Medulla oblongata (tissue), 1 donor: Measurements from ENCODE around the gene NSMCE4A.
"Not testable (repeated sequence)": the region's sequence is repeated elsewhere in the genome, so short reads cannot be mapped to it uniquely, and the experiment has no call there.

Source experiments
- DNase-seq: peaks from one replicate; pipeline ENCODE4 v3.0.0-alpha.2; 2015; ENCODE audit errors: extremely low spot score

NSMCE4A gene, protein sequence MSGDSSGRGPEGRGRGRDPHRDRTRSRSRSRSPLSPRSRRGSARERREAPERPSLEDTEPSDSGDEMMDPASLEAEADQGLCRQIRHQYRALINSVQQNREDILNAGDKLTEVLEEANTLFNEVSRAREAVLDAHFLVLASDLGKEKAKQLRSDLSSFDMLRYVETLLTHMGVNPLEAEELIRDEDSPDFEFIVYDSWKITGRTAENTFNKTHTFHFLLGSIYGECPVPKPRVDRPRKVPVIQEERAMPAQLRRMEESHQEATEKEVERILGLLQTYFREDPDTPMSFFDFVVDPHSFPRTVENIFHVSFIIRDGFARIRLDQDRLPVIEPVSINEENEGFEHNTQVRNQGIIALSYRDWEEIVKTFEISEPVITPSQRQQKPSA

DNA sequence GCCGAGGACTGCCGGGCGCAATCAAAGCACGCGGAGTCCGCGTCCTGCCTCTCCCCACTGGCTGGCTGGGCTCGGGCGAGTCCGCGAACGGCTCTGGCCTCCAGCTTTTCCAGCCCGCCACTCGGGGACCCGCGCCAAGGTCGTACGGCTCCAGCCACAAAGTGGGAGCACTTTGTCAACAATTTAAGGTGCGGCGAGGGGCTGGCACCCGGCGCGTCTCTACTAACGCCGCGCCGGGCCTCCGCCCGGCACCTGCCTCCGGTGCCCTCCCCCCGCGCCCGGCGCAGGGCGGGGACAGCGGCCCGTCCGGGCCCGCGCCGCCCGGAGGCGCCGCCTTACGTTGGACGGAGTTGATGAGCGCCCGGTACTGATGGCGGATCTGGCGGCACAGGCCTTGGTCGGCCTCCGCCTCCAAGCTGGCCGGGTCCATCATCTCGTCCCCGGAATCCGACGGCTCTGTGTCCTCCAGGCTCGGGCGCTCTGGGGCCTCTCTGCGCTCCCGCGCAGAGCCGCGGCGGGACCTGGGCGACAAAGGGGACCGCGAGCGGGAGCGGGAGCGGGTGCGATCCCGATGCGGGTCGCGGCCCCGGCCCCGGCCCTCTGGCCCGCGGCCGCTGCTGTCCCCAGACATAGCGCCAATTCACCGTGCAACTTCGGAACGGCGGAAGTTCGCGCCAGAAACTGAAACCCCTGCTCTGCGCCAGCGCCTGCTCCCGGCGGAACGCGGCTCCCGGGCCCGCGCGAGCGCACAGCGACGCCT lies at the start of gene NSMCE4A:
Gene NSMCE4A, minus strand, starts transcription at position 683 of the 760 bp plus-strand sequence. Its CDS starts 52 bp downstream, at position 631.
- DNase-seq, result peak; percentile 73

DNA sequence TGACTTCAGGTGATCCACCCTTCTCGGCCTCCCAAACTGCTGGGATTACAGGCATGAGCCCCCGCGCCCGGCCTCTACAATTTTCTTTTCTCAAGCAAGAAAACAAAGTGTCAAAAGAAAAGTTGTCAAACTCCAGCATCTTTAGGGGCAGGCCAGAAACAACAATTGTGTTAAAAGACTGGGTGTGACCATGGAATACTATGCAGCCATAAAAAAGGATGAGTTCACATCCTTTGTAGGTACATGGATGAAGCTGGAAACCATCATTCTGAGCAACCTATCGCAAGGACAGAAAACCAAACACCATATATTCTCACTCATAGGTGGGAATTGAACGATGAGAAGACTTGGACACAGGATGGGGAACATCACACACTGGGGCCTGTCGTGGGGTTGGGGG lies 48.2 kb upstream of the NSMCE4A start:
- not testable (repeated sequence) for DNase-seq

DNA sequence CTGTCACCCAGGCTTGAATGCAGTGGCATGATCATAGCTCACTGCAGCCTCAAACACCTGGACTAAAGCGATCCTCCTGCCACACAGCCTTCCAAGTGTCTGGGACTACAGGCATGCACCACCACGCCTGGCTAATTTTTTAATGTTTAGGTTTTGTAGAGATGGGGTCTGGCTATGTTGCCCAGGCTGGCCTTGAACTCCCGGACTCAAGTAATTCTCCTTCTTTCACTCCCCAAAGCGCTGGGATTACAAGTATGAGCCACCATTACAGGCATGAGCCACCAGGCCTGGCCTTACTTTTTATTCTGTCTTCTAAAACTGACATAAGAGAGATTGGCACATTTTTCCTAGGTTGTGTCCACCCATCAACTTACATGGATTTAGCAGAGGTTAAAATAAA lies 47.3 kb upstream of the NSMCE4A start:
- no peak for DNase-seq

DNA sequence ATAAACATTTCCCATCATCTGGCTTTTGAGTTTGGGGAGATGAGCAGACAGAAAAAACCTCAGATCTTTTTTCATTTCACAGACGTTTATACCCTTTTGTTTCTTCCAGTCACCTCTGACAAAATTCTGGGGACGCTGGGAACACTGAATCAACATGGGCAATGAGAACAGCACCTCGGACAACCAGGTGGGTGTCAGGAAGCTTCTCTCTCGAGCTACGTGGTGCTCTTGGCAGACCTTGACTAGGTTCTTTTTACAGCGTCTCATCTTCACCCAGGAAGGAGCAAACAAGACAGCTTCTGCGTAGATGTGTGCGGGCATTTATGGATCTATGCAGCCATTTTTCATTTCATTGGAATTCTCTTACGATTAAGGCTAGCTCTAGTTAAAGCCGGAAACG lies 46.8 kb upstream of the NSMCE4A start:
- no peak for DNase-seq

DNA sequence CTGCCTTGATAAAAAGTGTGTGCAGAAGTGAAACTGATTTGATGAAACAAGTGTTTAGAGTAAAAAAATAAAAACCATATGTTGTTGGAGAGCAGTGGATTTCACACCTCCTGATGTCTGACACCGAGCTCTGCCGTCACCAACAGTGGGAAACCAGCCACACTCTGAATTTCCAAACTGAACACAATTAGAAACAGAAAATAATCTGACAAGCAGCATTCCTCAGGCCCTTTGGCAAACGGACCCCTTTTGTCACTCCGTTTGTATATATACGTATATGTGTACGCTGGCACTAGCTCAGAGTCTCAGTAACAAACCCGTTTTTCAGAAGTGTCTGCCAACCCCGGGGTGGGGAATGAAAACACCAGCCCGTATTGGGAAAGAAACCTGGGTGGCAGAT lies 46.4 kb upstream of the NSMCE4A start:
- no peak for DNase-seq

DNA sequence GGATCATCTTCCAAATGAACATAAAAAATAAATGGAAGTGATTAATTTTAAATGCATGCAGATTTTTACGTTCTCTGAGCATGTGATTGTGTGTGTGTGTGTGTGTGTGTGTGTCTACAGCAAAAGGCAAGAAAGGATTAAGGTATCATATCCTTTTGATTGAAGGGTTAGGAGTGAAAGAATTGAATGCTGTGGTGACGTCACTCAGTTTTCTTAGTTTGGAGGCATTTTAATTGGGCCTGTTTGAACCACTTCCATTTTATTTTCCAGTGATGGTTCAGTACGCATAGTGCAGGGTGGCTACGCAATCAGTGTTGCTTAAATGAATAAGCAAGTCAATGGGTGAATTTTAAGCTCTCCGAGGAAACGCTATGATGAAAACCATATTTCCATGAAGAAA lies 45.2 kb upstream of the NSMCE4A start:
- DNase-seq, result no peak

DNA sequence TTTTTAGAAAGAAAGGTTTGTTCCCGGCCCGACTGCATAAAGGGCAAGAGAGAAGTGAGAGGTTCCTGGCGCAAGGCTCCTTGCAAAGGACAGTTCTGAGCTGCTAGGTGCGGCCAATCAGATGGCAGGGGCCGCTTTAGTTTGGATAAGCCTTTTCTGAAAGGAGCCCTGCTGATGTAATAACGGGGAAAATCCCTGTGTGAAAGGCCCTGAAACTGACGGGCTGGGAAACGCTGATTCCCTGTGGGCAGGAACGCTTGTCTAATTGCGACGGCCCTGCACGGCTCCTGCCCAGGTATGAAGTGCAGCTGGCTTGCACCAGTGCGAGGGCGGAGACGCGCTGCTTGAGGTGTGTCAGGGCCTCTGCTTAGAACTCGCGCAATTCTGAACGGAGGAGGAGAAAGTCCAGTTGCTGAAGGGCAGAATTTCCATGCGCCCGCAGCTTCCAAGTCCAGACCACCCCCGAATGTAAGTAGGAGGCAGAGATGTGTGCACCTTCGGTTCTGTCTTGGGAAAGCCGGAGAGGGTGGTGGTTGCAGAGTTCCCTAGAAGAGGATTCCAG lies 44.5 kb upstream of the NSMCE4A start:
- DNase-seq, result no peak

DNA sequence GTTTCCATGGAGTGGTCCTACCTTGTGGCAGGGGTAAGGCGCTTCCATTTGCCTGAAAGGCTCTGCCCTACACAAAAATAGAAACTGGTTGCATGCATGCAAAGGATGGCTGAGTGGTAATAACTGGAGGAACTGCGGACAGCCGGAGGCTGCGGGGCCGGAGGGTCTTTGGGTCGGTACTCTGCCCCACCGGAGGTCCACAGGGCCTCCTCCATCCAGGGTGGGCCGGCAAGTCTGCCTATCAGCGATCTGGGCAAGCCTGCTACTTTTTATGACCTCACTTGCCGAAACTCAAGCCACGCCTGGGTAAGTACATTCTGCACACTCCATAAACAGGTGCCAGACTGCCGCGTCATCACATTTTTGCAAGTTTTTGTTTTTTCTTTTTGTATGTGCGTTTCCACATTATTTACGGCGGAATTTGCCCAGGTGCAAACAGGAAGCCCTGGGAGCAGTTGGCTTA lies 44.0 kb upstream of the NSMCE4A start:
- no peak for DNase-seq

DNA sequence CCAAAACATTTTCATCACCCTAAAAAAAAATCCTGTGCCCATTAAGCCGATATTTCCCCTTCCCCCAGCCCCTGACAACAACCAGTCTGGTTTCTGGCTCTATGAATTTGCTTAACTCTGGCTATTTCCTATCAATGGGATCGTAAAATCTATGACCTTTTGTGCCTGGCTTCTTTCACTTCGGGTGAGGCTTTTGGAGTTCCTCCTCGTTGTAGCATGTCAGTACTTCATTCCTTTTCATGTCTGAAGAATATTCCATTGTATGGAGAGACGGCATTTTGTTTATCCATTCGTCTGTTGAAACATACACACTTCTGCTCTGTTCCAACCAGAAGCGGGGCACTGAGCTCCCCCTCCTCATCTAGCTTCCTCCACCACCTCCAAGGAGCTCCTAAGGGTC lies 43.5 kb upstream of the NSMCE4A start:
- DNase-seq, result no peak

DNA sequence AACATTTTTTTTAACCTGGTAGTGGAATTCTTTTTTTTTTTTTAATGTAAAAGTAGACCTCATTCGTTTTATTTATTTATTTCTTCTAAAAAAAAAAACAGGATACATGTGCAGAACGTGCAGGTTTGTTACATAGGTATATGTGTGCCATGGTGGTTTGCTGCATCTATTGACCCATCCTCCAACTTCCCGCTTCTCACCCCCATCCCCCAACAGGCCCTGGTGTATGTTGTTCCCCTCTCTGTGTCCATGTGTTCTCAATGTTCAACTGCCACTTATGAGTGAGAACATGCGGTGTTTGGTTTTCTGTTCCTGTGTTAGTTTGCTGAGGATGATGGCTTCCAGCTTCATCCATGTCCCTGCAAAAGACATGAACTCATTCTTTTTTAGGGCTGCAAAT lies 42.9 kb upstream of the NSMCE4A start:
- DNase-seq, result not testable (repeated sequence)

DNA sequence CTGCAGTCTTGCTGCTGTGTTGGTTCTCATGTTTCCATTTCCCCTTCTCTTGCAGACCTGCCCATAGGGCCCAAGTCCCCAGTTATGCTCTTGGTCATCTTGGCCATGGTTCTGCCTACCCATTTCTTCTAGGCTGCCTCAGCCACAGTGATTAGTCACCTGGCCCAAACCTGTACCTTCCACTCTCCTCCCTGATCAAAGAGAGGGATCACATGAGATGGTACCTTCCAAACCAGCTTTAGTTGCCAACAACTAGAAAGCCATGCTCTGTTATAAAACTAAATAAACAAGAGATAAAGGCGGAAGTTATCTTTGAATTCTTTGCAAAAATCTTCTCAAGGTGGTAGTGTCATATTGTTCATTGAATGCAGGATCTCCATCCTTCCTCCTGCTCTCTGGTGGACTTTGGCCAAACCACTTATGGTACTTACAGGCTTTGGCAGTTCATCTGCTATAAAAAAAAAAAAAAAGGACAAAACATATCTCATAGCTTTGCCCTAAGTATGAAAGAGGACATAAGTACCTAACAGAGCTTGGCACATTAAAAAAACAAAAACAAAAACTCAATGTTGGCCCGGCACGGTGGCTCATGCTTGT lies 39.7 kb upstream of the NSMCE4A start:
- no peak for DNase-seq

DNA sequence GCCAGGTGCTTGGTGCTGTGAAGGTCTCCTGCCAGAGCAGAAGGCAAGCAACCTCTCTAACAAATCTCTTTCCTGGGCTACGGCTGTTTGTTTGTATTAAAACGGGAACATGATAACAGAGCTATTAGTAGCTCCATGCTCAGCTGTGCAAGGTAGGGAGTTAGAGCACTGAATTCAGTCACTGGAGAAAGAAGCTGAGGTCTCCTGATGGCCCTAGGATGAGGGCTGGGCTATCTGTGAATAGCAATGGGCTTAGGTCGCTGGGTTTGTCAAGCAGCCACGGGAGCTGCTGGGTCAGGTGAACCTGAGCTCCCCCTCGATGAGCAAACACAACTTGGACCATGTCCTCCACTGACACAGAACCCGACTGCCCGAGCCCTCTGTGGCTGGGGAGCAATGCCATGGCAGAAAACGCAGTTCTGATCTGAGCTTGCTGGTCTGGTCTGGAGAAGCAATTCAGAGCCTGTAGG lies 38.3 kb upstream of the NSMCE4A start:
- no peak for DNase-seq

DNA sequence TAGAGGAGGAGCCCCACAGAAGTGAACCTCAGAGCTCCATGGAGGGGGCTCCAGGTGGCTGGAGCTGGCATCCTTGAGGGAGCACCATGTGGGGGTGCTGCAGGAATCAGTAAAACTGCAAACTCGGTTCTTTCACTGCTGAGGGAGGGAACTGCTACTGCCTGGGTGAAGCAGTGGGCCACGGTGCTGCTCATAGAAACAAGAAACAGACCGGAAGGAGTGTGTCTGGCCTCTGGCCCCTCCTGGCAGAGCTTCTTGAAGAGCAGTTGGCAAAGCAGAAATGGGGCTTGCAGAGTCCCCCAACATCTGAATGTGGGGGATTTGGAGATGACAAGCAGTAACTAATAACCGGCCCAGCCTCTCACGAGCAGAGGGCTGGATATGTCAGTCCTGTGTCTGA lies 37.7 kb upstream of the NSMCE4A start:
- no peak for DNase-seq

DNA sequence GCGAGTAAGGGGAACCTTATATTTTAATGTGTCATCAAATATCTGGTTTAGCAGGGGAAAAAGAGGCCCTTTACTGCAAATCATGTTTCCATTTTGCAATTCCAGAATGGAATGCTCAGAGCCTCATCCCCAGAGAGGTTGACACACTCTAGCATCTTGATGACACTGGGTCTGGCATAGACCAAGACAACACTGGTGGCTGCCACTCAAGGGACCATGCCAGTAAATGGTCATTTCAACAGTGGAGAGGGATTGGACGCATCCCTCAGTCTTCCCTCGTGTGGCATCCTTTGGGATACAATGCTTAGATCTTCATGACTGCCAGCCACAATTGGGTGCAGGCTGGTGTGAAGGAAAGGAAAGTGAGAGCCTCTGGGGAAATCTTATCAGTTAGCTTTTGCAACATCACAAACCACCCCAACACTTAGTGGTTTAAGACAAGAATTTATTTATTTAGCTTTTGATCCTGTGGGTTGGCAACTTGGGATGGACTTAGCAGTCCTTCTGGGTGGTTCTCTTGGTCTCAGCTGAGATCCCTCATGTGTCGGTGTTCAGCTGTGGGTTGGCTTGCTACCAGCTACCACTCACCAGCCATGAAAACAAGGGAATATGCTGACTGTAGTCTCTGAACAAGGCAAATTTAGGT lies 35.5 kb upstream of the NSMCE4A start:
- no peak for DNase-seq

DNA sequence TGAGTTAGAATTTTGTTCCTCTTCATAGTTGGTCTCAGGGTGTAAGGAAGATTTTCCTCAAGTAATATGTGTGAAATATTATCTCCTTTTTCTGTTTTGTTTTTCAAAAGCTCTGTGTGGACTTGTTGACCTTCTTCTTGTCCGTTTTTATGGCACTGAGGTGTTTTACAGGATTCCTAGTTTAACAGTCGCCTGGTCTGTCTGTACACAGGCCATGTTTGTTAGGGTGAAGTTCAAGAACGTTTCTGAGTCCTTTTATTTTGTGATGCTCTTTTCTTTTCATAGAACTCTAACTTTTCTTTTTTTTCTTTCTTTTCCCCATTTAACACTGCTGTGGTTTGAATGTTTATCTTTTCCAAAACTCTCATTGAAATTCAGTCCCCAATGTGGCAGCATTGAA lies 32.4 kb upstream of the NSMCE4A start:
- no peak for DNase-seq

DNA sequence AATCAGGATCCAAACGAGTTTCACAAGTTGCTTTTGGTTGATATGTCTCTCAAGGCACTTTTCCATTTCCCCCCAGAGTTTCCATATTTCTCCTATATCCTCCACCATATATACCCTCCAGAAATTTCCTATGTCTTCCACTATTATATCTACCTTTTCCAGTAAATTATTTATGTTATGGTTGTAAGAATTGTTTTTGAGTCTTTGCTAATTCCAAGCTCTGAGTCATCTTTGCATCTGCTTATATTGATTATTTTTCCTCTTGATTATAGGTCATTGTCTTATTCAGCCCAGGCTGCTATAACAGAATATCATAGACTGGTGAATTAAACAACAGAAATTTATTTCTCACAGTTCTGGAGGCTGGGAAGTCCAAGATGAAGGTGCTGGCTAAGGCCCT lies 26.7 kb upstream of the NSMCE4A start:
- no peak for DNase-seq

DNA sequence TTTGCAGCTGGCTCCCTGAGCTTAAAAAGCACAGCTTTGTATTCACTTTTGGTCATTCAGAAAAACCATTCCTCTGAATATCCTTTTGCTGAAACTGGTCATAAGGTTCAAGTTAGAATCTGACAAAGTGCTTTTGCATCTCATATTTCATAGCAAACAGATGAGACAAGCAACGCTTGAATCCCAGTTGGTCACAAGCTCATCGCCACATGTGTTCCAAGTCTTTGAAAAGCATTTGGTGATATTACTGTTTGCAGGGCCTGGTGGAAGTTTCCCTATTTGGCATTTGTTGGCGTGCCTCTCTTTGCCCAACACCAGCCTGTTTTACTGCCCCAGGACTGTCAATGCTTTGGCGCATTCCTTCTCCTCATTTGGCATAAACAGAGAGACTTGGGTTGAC lies 24.3 kb upstream of the NSMCE4A start:
- DNase-seq, result no peak

DNA sequence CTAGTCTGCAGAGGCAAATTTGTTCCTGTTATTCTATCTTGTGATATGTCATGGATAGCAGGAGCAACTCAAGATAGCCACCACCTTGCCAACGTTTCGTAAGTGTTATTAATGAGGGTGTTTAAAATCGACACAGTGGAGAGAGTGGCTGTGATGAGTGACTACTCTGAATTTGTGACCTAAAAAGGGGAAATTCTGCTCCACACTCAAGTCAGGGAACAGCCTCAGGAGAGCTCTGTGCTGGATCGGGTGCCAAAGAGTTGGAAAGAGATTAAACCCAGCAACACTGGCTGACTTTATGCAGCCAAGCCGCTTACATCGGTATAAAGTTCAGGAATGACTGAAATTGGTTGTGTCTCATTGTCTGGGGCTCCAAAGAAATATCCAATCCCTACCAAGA lies 23.4 kb upstream of the NSMCE4A start:
- DNase-seq, result no peak

DNA sequence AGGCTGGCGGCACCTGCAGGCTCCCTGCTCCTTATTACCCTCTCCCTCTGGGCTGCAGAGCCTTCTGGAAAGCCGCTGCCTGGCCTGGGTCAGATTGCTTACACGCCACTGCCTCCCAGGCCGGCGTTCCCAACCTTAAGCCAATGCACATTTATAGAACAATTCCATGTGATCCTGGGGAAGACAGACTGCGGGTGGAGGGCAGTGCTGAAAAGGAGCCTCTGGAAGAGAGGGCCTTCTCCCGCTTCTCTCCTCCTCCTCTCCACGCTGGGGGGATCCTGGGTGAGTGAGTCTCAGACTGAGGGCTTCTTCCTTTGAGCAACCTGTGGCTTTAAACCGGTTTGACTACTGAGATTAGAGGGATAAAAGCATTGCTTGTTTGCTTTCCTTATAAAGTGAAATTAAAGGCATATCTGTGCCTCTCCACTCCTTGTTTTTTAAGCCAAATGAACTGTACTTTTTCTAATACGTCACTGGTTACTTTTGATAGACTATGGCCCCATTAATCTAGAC lies 19.5 kb upstream of the NSMCE4A start:
- DNase-seq, result peak; percentile 60

DNA sequence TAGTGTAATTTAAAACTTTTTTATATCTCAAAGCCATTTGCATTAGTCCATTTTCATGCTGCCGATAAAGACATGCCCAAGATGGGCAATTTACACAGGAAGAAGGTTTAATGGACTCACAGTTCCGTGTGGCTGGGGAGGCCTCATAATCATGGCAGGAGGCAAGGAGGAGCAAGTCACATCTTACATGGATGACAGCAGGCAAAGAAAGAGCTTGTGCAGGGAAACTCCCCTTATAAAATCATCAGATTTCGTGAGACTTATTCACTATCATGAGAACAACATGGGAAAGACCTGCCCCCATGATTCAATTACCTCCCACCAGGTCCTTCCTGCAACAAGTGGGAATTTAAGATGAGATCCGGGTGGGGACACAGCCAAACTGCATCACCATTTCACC lies 16.7 kb upstream of the NSMCE4A start:
- DNase-seq, result not testable (repeated sequence)

DNA sequence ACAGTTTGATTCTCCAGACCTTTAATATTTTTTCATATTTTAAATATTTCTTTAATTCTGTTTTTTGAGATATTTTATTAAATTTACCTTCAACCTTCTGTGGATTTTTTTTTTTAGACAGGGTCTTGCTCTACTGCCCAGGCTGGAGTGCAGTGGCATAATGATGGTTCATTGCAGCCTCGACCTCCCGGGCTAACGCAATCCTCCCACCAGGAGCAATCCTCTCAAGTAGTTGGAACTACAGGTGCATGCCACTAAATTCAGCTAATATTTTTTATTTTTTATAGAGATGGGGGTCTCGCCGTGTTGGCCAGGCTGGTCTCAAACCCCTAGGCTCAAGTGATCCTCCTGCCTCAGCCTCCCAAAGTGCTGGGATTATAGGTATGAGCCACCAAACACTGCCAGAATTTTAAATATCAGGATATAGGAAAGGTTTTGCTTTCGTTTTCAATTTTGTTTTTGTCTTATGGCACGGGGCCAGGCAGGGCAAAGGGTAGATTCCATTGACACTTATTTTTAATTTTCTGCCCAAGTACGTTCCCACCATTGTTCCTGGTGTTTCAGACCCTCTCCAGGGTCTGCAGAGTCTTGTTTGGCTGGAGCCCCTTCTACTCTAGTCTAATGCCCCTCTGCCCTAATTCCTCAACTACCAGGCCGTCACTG lies 15.1 kb upstream of the NSMCE4A start:
- no peak for DNase-seq
